OCI-LY1 (cell line): ENCODE measurements around the gene MRPS31.

Experiments used
- EZH2 ChIP-seq: fragments of 200-600 bp; sonication (generic), shearing (Covaris generic); IDR thresholded peaks from 2 replicates; pipeline ENCODE4 v1.8.0; 2017; ENCODE audit warnings: borderline replicate concordance, mixed run types, mild to moderate bottlenecking, antibody characterized with exemption, low read length, moderate library complexity, mixed read lengths
- TF ChIP-seq, protein P1 (sequence below): fragments of 200-600 bp; sonication (generic), shearing (Covaris generic); IDR thresholded peaks from 2 replicates; pipeline ENCODE4 v1.5.1; 2017; ENCODE audit warnings: mild to moderate bottlenecking, antibody characterized with exemption, low read length, moderate library complexity, mixed read lengths

DNA sequence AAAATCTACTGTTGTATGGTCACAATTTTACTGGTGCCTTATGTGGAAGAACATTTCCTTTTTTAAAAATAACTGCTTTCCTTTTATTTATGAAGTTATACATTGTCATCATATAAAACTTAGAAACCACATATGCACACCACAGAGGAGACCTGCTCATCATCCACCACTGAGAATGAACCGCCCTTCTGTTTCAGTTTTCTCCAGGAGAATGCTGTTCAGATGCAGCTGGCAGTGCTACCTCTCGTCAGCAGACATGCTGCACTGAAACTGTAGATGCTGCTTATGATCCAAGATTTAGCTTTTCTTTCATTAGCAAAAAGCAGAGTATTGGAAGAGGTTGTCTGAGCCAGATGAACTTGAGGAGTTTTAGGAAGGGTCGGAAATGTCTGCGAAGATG is 28.5 kb upstream of the MRPS31 start:
- TF ChIP-seq, protein P1, sequence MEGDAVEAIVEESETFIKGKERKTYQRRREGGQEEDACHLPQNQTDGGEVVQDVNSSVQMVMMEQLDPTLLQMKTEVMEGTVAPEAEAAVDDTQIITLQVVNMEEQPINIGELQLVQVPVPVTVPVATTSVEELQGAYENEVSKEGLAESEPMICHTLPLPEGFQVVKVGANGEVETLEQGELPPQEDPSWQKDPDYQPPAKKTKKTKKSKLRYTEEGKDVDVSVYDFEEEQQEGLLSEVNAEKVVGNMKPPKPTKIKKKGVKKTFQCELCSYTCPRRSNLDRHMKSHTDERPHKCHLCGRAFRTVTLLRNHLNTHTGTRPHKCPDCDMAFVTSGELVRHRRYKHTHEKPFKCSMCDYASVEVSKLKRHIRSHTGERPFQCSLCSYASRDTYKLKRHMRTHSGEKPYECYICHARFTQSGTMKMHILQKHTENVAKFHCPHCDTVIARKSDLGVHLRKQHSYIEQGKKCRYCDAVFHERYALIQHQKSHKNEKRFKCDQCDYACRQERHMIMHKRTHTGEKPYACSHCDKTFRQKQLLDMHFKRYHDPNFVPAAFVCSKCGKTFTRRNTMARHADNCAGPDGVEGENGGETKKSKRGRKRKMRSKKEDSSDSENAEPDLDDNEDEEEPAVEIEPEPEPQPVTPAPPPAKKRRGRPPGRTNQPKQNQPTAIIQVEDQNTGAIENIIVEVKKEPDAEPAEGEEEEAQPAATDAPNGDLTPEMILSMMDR: no peak
- TF ChIP-seq EZH2: no peak
